HEK293T (cell line): ENCODE results near the gene FSCN2.

ENCODE experiments used
- ARNT ChIP-seq: fragments of 450-650 bp; IDR thresholded peaks from 2 replicates; pipeline ENCODE4 v1.6.1; 2017; ENCODE audit warnings: mild to moderate bottlenecking
- BHLHE40 ChIP-seq: fragments of 450-650 bp; IDR thresholded peaks from 2 replicates; pipeline ENCODE4 v1.6.1; 2016; ENCODE audit warnings: mild to moderate bottlenecking, moderate library complexity, borderline replicate concordance
- FOXA1 ChIP-seq: fragments of 450-650 bp; IDR thresholded peaks from 2 replicates; pipeline ENCODE4 v1.6.1; 2016; ENCODE audit warnings: mild to moderate bottlenecking
- FOXK2 ChIP-seq: fragments of 450-650 bp; IDR thresholded peaks from 2 replicates; pipeline ENCODE4 v1.6.1; 2016; ENCODE audit warnings: mild to moderate bottlenecking
- FOXM1 ChIP-seq: fragments of 450-650 bp; IDR thresholded peaks from 2 replicates; pipeline ENCODE4 v1.6.1; 2017; ENCODE audit warnings: mild to moderate bottlenecking, borderline replicate concordance
- HDGF ChIP-seq: fragments of 450-650 bp; IDR thresholded peaks from 2 replicates; pipeline ENCODE4 v1.6.1; 2017; ENCODE audit warnings: antibody characterized with exemption, borderline replicate concordance
- L3MBTL2 ChIP-seq: fragments of 450-650 bp; conservative IDR thresholded peaks from 2 replicates; pipeline ENCODE4 v1.6.1; 2016; ENCODE audit warnings: mild to moderate bottlenecking
- NFRKB ChIP-seq: fragments of 450-650 bp; IDR thresholded peaks from 2 replicates; pipeline ENCODE4 v1.6.1; 2016; ENCODE audit warnings: mild to moderate bottlenecking, moderate library complexity
- PKNOX1 ChIP-seq: fragments of 450-650 bp; IDR thresholded peaks from 2 replicates; pipeline ENCODE4 v1.6.1; 2016
- SP1 ChIP-seq: fragments of 450-650 bp; IDR thresholded peaks from 2 replicates; pipeline ENCODE4 v1.6.1; 2017
- SUZ12 ChIP-seq: fragments of 450-650 bp; IDR thresholded peaks from 2 replicates; pipeline ENCODE4 v1.6.1; 2016; ENCODE audit warnings: mild to moderate bottlenecking
- TARDBP ChIP-seq: fragments of 450-650 bp; IDR thresholded peaks from 2 replicates; pipeline ENCODE4 v1.6.1; 2016
- ZNF384 ChIP-seq: fragments of 450-650 bp; IDR thresholded peaks from 2 replicates; pipeline ENCODE4 v1.6.1; 2016

GRCh38 chr17:81516439-81516838 lies 11.7 kb upstream of the FSCN2 start:
- TF ChIP-seq HDGF (no peak), FOXM1 (no peak), BHLHE40 (no peak), ZNF384 (no peak), FOXA1 (no peak), SP1 (no peak), SUZ12 (no peak), TARDBP (no peak), ARNT (no peak), FOXK2 (no peak), PKNOX1 (no peak), NFRKB (no peak), L3MBTL2 (no peak)
